MM.1S (cell line): Measurements from ENCODE around the gene AGBL1.

Experiments used
- DNase-seq: peaks from one replicate; pipeline ENCODE4 v3.0.0-alpha.2; 2015
- H2AFZ ChIP-seq: fragments of 300-600 bp; sonication (generic); 2 replicates; pipeline ENCODE4 v1.6.0; 2016; ENCODE audit warnings: antibody characterized with exemption, low read length
- H3F3A ChIP-seq: fragments of 300-600 bp; sonication (generic); 2 replicates; pipeline ENCODE4 v1.6.1; 2016; ENCODE audit warnings: mild to moderate bottlenecking, antibody characterized with exemption, low read length, moderate library complexity, mixed read lengths; ENCODE audit not compliant: insufficient read depth
- H3K27ac ChIP-seq: fragments of 300-600 bp; sonication (generic); 2 replicates; pipeline ENCODE4 v1.5.1; 2016; ENCODE audit warnings: mild to moderate bottlenecking, low read length
- H3K27me3 ChIP-seq: fragments of 300-600 bp; sonication (generic); replicated peaks from 2 replicates; pipeline ENCODE4 v1.6.0; 2016; ENCODE audit warnings: low read length; ENCODE audit not compliant: insufficient read depth
- H3K36me3 ChIP-seq: fragments of 300-600 bp; sonication (generic); replicated peaks from 2 replicates; pipeline ENCODE4 v1.6.1; 2016; ENCODE audit warnings: mild to moderate bottlenecking, low read length, mixed read lengths; ENCODE audit not compliant: insufficient read depth
- H3K4me1 ChIP-seq: fragments of 300-600 bp; sonication (generic); 2 replicates; pipeline ENCODE4 v1.6.1; 2016; ENCODE audit warnings: low read length, mixed read lengths
- H3K4me2 ChIP-seq: fragments of 300-600 bp; sonication (generic); 2 replicates; pipeline ENCODE4 v1.6.0; 2016; ENCODE audit warnings: low read depth, low read length
- H3K4me3 ChIP-seq: fragments of 300-600 bp; sonication (generic); 2 replicates; pipeline ENCODE4 v1.5.1; 2016; ENCODE audit warnings: low read length, mixed read lengths
- H3K79me2 ChIP-seq: fragments of 300-600 bp; sonication (generic); 2 replicates; pipeline ENCODE4 v1.6.1; 2016; ENCODE audit warnings: mixed run types, low read length, mixed read lengths
- H3K9ac ChIP-seq: fragments of 300-600 bp; sonication (generic); 2 replicates; pipeline ENCODE4 v1.6.1; 2016; ENCODE audit warnings: low read length, mixed read lengths
- H3K9me2 ChIP-seq: fragments of 300-600 bp; sonication (generic); replicated peaks from 2 replicates; pipeline ENCODE4 v1.6.1; 2016; ENCODE audit warnings: mild to moderate bottlenecking, low read length, mixed read lengths; ENCODE audit not compliant: insufficient read depth
- H3K9me3 ChIP-seq: fragments of 300-600 bp; sonication (generic); replicated peaks from 2 replicates; pipeline ENCODE4 v1.6.1; 2016; ENCODE audit warnings: mild to moderate bottlenecking, low read length, mixed read lengths; ENCODE audit not compliant: insufficient read depth
- H4K20me1 ChIP-seq: fragments of 300-600 bp; sonication (generic); 2 replicates; pipeline ENCODE4 v1.6.1; 2016; ENCODE audit warnings: mild to moderate bottlenecking, low read length, moderate library complexity, mixed read lengths; ENCODE audit not compliant: insufficient read depth
- EZH2 ChIP-seq: fragments of 300-600 bp; sonication (generic); optimal IDR thresholded peaks from 2 replicates; pipeline ENCODE3; 2017; ENCODE audit warnings: low read depth, mild to moderate bottlenecking, antibody characterized with exemption, low read length, mixed read lengths
- EZH2phosphoT487 ChIP-seq: fragments of 300-600 bp; sonication (generic); IDR thresholded peaks from 2 replicates; pipeline ENCODE4 v1.6.1; 2018; ENCODE audit warnings: antibody characterized with exemption, low read length
- TF ChIP-seq, protein P1 (sequence below): fragments of 300-600 bp; sonication (generic); IDR thresholded peaks from 2 replicates; pipeline ENCODE4 v1.5.1; 2016; ENCODE audit warnings: antibody characterized with exemption, low read length, mixed read lengths

Gene AGBL1

DNA sequence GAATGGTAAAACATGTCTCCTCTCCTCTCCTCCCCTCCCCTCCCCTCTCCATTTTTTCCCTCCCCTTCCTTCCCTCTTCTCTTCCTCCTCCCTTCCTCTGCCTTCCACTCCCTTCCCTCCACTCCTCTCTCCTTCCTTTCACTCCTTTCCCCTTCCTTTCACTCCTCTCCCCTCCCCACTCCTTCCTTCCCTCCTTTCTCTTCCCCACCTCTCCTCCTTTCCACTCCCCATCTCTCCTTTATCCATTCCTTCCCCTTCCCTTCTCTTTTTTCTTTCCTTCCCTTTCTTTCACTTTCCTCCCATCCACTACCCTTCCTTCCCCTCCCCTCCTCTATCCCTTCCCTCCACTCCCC is 621.9 kb downstream of the AGBL1 start:
- H3K79me2 ChIP-seq, result no peaks in the 10 kb centered on the region

DNA sequence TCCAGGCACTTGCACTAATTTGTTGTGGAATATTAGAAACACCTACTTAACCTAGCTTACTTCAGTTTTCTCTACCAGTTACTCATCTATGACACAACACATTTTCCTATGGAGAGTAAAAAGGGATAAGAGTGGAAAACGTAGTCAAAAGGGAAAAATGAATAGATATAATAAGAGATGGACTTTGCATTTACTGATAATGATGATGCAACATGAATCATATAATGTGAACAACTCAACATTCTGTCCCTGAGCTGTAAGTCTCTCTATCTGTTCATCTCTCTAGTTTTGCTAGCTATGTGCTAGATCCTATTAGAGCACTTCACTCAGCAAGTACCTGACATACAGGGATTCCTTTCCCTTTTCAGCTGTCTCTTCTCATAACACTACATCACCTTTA is 627.1 kb downstream of the AGBL1 start:
- no peak overlapping the region for H3K4me3 ChIP-seq
- TF ChIP-seq, protein P1, sequence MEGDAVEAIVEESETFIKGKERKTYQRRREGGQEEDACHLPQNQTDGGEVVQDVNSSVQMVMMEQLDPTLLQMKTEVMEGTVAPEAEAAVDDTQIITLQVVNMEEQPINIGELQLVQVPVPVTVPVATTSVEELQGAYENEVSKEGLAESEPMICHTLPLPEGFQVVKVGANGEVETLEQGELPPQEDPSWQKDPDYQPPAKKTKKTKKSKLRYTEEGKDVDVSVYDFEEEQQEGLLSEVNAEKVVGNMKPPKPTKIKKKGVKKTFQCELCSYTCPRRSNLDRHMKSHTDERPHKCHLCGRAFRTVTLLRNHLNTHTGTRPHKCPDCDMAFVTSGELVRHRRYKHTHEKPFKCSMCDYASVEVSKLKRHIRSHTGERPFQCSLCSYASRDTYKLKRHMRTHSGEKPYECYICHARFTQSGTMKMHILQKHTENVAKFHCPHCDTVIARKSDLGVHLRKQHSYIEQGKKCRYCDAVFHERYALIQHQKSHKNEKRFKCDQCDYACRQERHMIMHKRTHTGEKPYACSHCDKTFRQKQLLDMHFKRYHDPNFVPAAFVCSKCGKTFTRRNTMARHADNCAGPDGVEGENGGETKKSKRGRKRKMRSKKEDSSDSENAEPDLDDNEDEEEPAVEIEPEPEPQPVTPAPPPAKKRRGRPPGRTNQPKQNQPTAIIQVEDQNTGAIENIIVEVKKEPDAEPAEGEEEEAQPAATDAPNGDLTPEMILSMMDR, result no peak
- TF ChIP-seq EZH2 (no peak), EZH2phosphoT487 (no peak)
- no peaks in the 10 kb centered on the region for H3K9me2 ChIP-seq
- no peaks in the 10 kb centered on the region for H3K36me3 ChIP-seq
- no peaks in the 10 kb centered on the region for H3K9me3 ChIP-seq
- H3K79me2 ChIP-seq, result no peaks in the 10 kb centered on the region
- no peaks in the 10 kb centered on the region for H3K4me1 ChIP-seq
- no peak overlapping the region for H3K27ac ChIP-seq
- no peak overlapping the region for H3K9ac ChIP-seq
- H3F3A ChIP-seq, result no peaks in the 10 kb centered on the region
- H3K4me2 ChIP-seq, result no peak overlapping the region
- no peak overlapping the region for H2AFZ ChIP-seq
- DNase-seq, result no peak
- no peaks in the 10 kb centered on the region for H3K27me3 ChIP-seq
- no peaks in the 10 kb centered on the region for H4K20me1 ChIP-seq

More for the DNA sequence above, 621.9 kb downstream of the AGBL1 start:
- TF ChIP-seq, protein P1, result no peak
- TF ChIP-seq EZH2phosphoT487, result no peak
- DNase-seq, result no peak
- Histone ChIP-seq H3K27me3 (no peaks in the 10 kb centered on the region), H2AFZ (no peak overlapping the region), H3K4me1 (no peaks in the 10 kb centered on the region), H3K4me3 (no peak overlapping the region), H3K36me3 (no peaks in the 10 kb centered on the region), H3K9ac (no peak overlapping the region), H3K4me2 (no peak overlapping the region), H3K9me3 (no peaks in the 10 kb centered on the region), H3K9me2 (no peaks in the 10 kb centered on the region), H3F3A (no peaks in the 10 kb centered on the region), H3K27ac (no peak overlapping the region), H4K20me1 (no peaks in the 10 kb centered on the region)

DNA sequence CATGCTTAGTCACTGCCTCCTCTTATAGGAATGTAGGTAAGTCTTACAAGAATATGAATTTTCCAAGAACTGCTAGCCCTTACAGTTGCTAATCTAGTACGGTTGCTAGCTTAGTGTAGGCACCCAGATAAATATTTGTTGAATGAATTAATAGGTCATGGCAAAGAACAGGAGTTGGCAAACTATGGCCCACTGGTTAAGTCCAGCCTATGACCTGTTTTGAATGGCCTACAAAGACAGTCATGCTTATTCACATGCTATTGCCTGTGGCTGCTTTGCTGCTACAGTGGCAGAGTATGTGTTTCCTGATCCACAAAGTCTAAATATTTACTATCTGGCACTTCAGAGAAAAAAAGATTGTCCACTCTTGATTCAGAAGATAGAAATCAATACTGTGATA is 631.8 kb downstream of the AGBL1 start:
- Histone ChIP-seq H3K9ac (no peak overlapping the region), H3K4me1 (no peaks in the 10 kb centered on the region), H4K20me1 (no peaks in the 10 kb centered on the region), H3K27me3 (no peaks in the 10 kb centered on the region), H3K27ac (no peak overlapping the region), H3K9me2 (no peaks in the 10 kb centered on the region), H3F3A (no peaks in the 10 kb centered on the region), H3K36me3 (no peaks in the 10 kb centered on the region), H3K4me2 (no peak overlapping the region), H2AFZ (no peak overlapping the region), H3K79me2 (no peaks in the 10 kb centered on the region), H3K9me3 (no peaks in the 10 kb centered on the region), H3K4me3 (no peak overlapping the region)
- DNase-seq, result no peak
- TF ChIP-seq EZH2phosphoT487, result no peak
- TF ChIP-seq, protein P1, result no peak
- no peak for TF ChIP-seq EZH2
